K562 (cell line): ENCODE results near the gene NKX6-2.
"Not testable (repeated sequence)": the region's sequence is repeated elsewhere in the genome, so short reads cannot be mapped to it uniquely, and the experiment has no call there.

Experiments used
- CTCF ChIP-seq, 3 experiments: IDR thresholded peaks in 2 of 3; conservative IDR thresholded peaks in 1 of 3; 2 replicates each; pipeline ENCODE4 v1.5.1; 2011 to 2012; ENCODE audit warnings: low read length in 3 of 3, mild to moderate bottlenecking in 3 of 3, control low read depth in 2 of 3, improper control_type of control experiment in 1 of 3, inconsistent platforms in 1 of 3, low read depth in 1 of 3, mixed read lengths in 1 of 3, moderate library complexity in 1 of 3; ENCODE audit not compliant: insufficient read depth in 2 of 3
- GMEB1 ChIP-seq: fragments of 250-450 bp; sonication (Bioruptor Pico); IDR thresholded peaks from 2 replicates; pipeline ENCODE4 v1.4.0; 2020; ENCODE audit warnings: mild to moderate bottlenecking
- KLF13 ChIP-seq: fragments of 450-650 bp; IDR thresholded peaks from 2 replicates; pipeline ENCODE4 v1.6.1; 2016; ENCODE audit warnings: missing genetic modification characterization, low read depth, mild to moderate bottlenecking, missing compliant biosample characterization, moderate library complexity, borderline replicate concordance

GRCh38 chr10:132792099-132792498, 6.2 kb upstream of the NKX6-2 start:
- not testable (repeated sequence) for TF ChIP-seq CTCF (IDR thresholded peaks at IDR 0.05 in 2 of 3, conservative IDR thresholded peaks at IDR 0.05 in 1 of 3; ENCODE audit: insufficient read depth in 2 of 3, low read depth in 1 of 3, low read length in 3 of 3); GMEB1 (CRISPR knock-in tag); KLF13
